ENCODE results near the gene TRIM71.

Gene TRIM71

GRCh38 chr3:32862936-32863487 lies 45.2 kb downstream of the TRIM71 start:
- in situ Hi-C loops (cut with HindIII; ENCODE audit: low sequenced_read_pairs): no loop called here

DNA sequence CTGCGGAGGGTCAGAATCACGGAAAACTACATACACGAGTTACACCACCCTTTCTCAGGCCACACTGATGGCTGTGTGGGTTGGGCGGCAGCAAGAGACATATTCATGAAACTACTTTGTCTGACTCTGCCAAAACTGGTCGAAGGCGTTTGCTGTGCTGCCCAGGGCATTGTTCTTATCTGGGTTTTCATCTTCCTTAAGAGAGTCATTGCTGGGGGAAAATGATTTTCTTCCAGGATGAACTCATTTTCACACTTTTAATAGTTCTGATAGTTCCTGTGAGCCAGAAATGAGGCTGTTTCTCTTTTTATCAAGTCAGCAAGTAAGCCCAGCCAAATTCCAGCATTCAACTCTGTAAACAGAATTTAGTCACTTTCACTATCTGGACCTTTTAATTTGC lies 47.6 kb downstream of the TRIM71 start:
- in situ Hi-C loops (cut with HindIII; ENCODE audit: low sequenced_read_pairs): no loop called here

GRCh38 chr3:32866533-32866932 lies 48.7 kb downstream of the TRIM71 start:
- in situ Hi-C loops (cut with HindIII; ENCODE audit: low sequenced_read_pairs): no loop called here

DNA sequence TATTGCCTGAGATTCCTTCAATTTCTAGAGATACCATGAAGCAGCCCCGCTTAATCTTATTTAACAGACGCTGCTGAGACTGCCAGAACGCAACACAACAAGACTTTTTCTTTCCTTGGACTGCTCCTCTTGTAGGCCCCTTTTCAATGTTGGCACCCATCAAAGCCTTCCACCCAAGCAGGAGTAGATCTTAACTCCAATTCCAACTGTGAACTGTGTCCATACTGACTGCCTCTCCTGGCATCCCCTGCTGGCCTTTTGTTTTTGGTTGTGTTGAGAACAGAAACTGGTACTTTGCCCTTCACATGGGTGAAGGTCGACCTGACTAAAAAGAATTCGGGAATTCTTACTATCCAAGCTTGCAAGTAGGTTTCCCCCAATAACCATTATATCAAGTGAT lies 50.2 kb downstream of the TRIM71 start:
- in situ Hi-C loops (cut with HindIII; ENCODE audit: low sequenced_read_pairs): no loop called here

DNA sequence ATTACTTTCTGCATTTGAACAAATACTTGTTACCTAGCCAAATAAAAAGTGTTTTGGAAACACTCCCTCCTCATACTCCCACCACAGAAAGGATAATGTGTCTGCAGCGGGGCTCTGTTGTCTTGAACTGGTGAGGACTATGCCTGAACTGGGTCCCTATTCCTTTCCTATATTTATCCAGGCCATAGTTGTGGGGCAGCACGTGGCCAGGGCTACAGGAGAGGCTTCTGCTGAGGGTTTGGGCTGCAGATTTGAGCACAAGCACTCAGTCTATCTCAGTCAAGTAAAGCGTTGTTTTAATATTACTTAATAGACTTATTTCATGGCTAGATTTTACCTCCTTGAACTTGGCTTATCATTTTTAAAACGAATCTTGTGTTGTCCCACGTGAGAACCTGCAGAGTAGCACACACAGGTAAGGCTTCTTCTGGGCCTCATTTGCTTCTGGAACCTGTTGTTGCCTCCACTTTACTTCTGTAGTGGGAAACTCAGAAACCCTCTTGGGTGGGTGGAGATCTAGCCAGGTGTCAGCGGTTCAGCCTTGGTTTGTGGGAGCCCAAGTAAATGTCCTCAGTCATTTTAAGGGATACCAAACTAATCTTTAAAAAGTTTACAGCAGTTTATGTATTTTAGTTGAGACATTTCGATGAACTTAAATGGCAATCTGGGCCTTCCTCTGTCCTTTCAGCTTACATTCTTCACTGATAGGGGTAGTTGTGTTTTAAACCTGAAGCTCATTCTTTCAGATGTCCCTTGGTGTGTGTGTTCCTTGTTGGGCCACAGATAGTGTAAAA lies 51.1 kb downstream of the TRIM71 start:
- in situ Hi-C loops (cut with HindIII; ENCODE audit: low sequenced_read_pairs): no loop called here

GRCh38 chr3:32869513-32870047 lies 51.8 kb downstream of the TRIM71 start:
- in situ Hi-C loops (cut with HindIII; ENCODE audit: low sequenced_read_pairs): no loop called here

DNA sequence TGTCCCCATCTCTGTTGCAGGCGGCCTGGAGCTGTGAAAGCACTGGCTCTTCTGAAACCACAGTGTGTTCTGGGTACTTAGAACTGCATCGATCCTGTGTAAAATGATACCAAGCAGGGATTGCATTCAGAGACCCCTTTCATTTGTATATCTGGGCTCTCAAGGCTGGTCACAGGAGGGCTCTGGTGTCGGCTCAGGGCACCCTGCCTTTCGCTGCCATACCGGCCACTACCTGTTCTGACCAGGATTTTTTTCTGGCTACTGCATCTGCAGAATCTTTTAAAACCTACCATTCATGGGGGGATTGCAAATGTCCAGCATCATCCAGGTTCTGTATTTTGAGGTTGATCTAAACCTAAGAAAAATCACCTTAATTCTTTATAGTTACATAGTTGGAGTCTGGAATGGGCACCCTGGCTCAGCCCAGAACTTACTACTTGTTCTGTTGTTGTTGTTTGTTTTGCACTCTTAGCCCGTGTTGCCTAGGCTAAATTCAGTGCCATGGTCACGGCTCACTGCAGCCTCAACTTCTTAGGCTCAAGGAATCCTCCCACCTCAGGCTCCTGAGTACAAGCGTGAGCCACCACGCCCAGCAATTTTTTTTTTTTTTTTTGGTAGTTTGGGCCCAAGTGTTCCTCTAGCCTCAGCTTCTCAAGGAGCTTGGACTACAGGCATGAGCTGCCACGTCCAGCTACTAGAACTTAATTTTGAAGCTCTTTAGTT lies 52.7 kb downstream of the TRIM71 start:
- in situ Hi-C loops (cut with HindIII; ENCODE audit: low sequenced_read_pairs): no loop called here

- in situ Hi-C loops (cut with HindIII; ENCODE audit: low sequenced_read_pairs): no loop called here
Measured at GRCh38 chr3:32871273-32871672, 53.5 kb downstream of the TRIM71 start.

GRCh38 chr3:32872487-32873382 lies 54.9 kb downstream of the TRIM71 start:
- in situ Hi-C loops (cut with HindIII; ENCODE audit: low sequenced_read_pairs): no loop called here

- in situ Hi-C loops (cut with HindIII; ENCODE audit: low sequenced_read_pairs): no loop called here
Measured at GRCh38 chr3:32873531-32874130, 55.8 kb downstream of the TRIM71 start.

GRCh38 chr3:32876920-32877319 lies 59.1 kb downstream of the TRIM71 start:
- in situ Hi-C loops (cut with HindIII; ENCODE audit: low sequenced_read_pairs): no loop called here

DNA sequence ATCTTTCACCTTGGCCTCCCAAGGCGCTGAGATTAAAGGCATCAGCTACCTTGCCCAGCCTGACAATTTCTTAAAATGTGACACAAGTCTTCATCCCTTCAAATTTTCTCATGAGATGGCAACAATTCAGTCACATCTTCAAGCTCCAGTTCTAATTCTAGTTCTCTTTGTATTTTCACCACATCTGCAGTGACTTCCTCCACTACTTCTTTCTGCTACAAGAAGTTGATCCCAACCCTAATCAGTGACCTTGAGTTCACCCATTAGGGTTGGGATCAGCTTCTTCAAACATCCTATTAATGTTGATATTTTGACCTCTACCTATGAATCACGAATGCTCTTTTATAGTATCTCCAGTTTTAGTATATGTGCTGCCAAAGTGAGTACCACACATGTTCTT lies 59.8 kb downstream of the TRIM71 start:
- in situ Hi-C loops (cut with HindIII; ENCODE audit: low sequenced_read_pairs): no loop called here

DNA sequence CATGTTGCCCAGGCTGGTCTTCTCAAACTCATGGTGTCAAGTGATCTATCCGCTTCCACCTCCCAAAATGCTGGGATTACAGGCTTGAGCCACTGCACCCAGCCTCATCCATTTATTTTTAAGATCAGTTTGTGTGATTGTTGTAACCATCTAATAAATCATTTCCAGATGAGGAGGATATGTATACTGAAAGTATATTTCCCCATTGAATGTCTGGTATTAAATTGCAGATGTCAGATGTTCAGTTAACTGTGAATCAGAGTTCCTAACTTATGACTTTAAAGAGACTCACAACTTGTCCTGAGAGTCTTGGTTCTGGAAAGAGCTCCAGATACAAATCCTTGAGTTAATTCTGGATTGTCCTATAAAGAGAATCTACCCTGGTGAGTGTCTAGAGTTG lies 62.4 kb downstream of the TRIM71 start:
- in situ Hi-C loops (cut with HindIII; ENCODE audit: low sequenced_read_pairs): no loop called here

GRCh38 chr3:32881624-32882023 lies 63.8 kb downstream of the TRIM71 start:
- in situ Hi-C loops (cut with HindIII; ENCODE audit: low sequenced_read_pairs): no loop called here

DNA sequence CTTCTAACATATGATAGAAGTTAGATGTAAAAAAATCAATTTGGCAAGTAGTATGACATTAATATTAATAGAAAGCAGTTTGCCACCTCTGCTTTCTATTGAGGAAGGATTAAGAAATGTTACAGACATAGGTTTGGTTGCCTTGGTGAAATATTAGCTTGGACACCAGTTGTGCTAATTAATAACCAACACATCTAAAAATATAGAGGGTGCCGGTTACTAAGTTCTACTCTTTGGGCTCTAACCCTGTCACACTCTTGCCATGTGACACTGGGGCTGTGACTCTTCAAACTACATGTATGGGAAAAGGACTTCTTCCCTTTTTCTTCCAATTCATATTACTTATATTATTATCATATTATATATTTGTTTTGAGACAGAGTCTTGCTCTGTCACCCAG lies 64.4 kb downstream of the TRIM71 start:
- in situ Hi-C loops (cut with HindIII; ENCODE audit: low sequenced_read_pairs): no loop called here

DNA sequence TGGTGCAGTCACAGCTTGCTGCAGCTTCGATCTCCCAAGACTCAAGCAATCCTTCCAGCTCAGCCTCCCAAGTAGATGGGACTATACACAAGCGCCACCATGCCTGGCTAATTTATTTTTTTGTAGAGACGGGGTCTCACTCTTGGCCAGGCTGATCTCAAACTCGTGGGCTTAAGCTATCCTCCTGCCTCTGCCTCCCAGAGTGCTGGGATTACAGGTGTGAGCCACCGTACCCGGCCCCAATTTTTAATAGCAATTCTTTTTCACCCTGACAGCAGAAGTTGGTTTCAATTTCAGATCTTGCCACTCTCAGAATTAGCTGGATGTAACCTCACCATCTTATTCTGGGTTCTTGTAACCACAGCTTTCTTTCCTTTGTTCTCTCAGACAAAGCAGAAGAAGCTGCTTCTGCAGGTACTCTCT lies 64.8 kb downstream of the TRIM71 start:
- in situ Hi-C loops (cut with HindIII; ENCODE audit: low sequenced_read_pairs): no loop called here

- in situ Hi-C loops (cut with HindIII; ENCODE audit: low sequenced_read_pairs): no loop called here
Measured at GRCh38 chr3:32883817-32884216, 66.0 kb downstream of the TRIM71 start.

DNA sequence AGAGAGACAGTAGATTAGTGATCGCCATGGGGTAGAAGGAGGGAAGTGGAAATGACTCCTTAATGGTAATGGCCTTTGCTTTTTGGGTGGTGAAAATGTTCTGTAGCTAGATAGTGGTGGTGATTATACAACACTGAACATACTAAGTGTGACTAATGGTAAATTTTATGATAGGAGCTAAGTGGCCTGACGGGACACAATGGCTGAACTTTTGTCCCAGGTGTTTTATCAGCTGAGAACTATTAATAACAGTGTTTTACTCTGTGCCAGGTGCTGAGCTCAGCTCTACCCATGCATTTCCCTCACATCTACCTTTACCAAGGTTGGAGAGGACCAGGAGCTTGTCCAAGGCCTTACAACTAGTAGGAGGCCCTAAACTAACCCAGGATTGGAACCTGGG lies 66.8 kb downstream of the TRIM71 start:
- in situ Hi-C loops (cut with HindIII; ENCODE audit: low sequenced_read_pairs): no loop called here

GRCh38 chr3:32885283-32885901 lies 67.6 kb downstream of the TRIM71 start:
- in situ Hi-C loops (cut with HindIII; ENCODE audit: low sequenced_read_pairs): no loop called here

DNA sequence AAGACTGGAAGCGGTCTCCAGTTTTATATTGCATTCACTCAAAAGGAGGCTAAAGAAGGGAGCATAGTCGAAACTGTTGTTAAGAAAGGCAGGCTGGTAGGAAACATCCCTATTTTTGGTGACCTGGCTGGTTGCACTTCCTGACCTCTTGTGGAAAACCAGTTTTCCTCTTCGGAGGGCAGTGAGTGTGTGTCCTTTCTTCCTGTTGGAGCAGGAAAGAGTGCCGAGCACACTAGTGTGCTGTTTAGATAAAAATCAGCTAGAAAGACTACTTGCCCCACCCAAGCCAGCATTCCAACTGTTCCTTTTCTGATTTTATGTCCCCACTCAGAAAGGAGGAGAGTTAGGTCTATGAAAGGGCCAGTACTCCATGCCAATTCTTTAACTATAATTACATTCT lies 68.5 kb downstream of the TRIM71 start:
- in situ Hi-C loops (cut with HindIII; ENCODE audit: low sequenced_read_pairs): no loop called here
